Stimulated activated CD4-positive, alpha-beta T cell treated with anti-CD3 and anti-CD28 coated beads, Interleukin-4, amount 100 ng/mL, for 4 hours (primary cell): ENCODE results near the gene VAMP8.
A peak's percentile ranks its signal among the peaks of the same experiment; 100 is the strongest.
"Not testable (repeated sequence)": the region's sequence is repeated elsewhere in the genome, so short reads cannot be mapped to it uniquely, and the experiment has no call there.

Experiments used
- DNase-seq, 2 experiments: peaks; one replicate each; pipeline ENCODE4 v3.0.0-alpha.2; 2020

VAMP8 gene

GRCh38 chr2:85600951-85601770 lies 23.8 kb downstream of the VAMP8 start:
- DNase-seq: no peak

- no peak for DNase-seq
Observed at GRCh38 chr2:85601771-85602475, 24.5 kb downstream of the VAMP8 start.

GRCh38 chr2:85602476-85603234 lies 25.3 kb downstream of the VAMP8 start, which contains the start of gene TMEM150A:
Gene TMEM150A, minus strand, starts transcription at chr2:85602698. Its CDS starts 750 bp downstream, at chr2:85601948.
- DNase-seq: peak; percentile 83 to 91

- not testable (repeated sequence) for DNase-seq
Observed at GRCh38 chr2:85604133-85604444, 26.7 kb downstream of the VAMP8 start.

- DNase-seq: no peak
Observed at GRCh38 chr2:85604568-85605339, 27.4 kb downstream of the VAMP8 start.

GRCh38 chr2:85605406-85606115 lies 28.2 kb downstream of the VAMP8 start:
- no peak for DNase-seq

- no peak for DNase-seq
Observed at GRCh38 chr2:85606116-85606455, 28.7 kb downstream of the VAMP8 start.

GRCh38 chr2:85607268-85608215 lies 30.2 kb downstream of the VAMP8 start:
- no peak for DNase-seq

GRCh38 chr2:85611217-85611704 lies 33.9 kb downstream of the VAMP8 start:
- DNase-seq: no peak

GRCh38 chr2:85611705-85612587 lies 34.6 kb downstream of the VAMP8 start, which contains the start of gene C2orf68:
Gene C2orf68, minus strand, starts transcription at chr2:85612066. Its CDS starts 82 bp downstream, at chr2:85611984.
- DNase-seq: peak; percentile 73 to 84

GRCh38 chr2:85613717-85614515 lies 36.5 kb downstream of the VAMP8 start:
- DNase-seq: no peak

GRCh38 chr2:85614757-85615156 lies 37.4 kb downstream of the VAMP8 start:
- not testable (repeated sequence) for DNase-seq

- DNase-seq: no peak
Observed at GRCh38 chr2:85615413-85615728, 38.0 kb downstream of the VAMP8 start.

- DNase-seq: not testable (repeated sequence)
Observed at GRCh38 chr2:85617723-85618122, 40.3 kb downstream of the VAMP8 start.

GRCh38 chr2:85619617-85620016 lies 42.2 kb downstream of the VAMP8 start:
- no peak for DNase-seq

GRCh38 chr2:85621338-85621737 lies 44.0 kb downstream of the VAMP8 start:
- no peak for DNase-seq

- no peak for DNase-seq
Observed at GRCh38 chr2:85623991-85624390, 46.6 kb downstream of the VAMP8 start.

- DNase-seq: no peak
Observed at GRCh38 chr2:85628658-85629057, 51.3 kb downstream of the VAMP8 start.

GRCh38 chr2:85631316-85631715 lies 53.9 kb downstream of the VAMP8 start:
- no peak for DNase-seq
